Naive thymus-derived CD4-positive, alpha-beta T cell (primary cell): Measurements from ENCODE around the gene CRYBA1. TPM values are rescaled to one million over a fixed set of nuclear protein-coding genes. Genes with fewer than 3 reads are reported as not detected.

ENCODE experiments used
- ATAC-seq: fragments of 150-1000 bp; cut with Tn5 transposase; 2 replicates; pipeline ENCODE4 v1.10.0; 2021; ENCODE audit warnings: mild to moderate bottlenecking, moderate library complexity
- CTCF ChIA-PET: fragments of 350-600 bp; sonication (Branson Sonifier 250); formaldehyde crosslinking; loops from one replicate; lab custom pipeline; 2021; ENCODE audit warnings: antibody characterized with exemption; lab: Charles Lee
- POLR2A ChIA-PET: fragments of 350-600 bp; sonication (Branson Sonifier 250); formaldehyde crosslinking; loops from one replicate; lab custom pipeline; 2021; ENCODE audit warnings: antibody characterized with exemption, inconsistent platforms; lab: Charles Lee
- DNase-seq, 9 donors: peaks; one replicate each; pipeline versions ENCODE4 v3.0.0 to v3.0.0-alpha.2; 2020 to 2022; ENCODE audit warnings: mixed read lengths in 1 of 9
- H3K27ac ChIP-seq: one replicate; pipeline ENCODE4 v1.7.0; 2013; ENCODE audit warnings: mild to moderate bottlenecking, low read depth, low read length, moderate library complexity
- H3K27me3 ChIP-seq, 2 donors: one replicate each; pipeline ENCODE4 v1.7.0; 2013; ENCODE audit warnings: low read length in 2 of 2, mild to moderate bottlenecking in 2 of 2, moderate library complexity in 2 of 2; ENCODE audit not compliant: control insufficient read depth in 2 of 2, insufficient read depth in 2 of 2
- H3K36me3 ChIP-seq, 3 experiments: 1 replicate in 2 of 3; 2 replicates in 1 of 3; pipeline ENCODE4 v1.7.0; 2013; ENCODE audit warnings: low read length in 3 of 3, mild to moderate bottlenecking in 3 of 3, moderate library complexity in 1 of 3; ENCODE audit not compliant: insufficient read depth in 3 of 3, control insufficient read depth in 2 of 3
- H3K4me1 ChIP-seq, 2 donors: one replicate each; pipeline ENCODE4 v1.7.0; 2013; ENCODE audit warnings: low read length in 2 of 2, mild to moderate bottlenecking in 2 of 2, moderate library complexity in 1 of 2; ENCODE audit not compliant: control insufficient read depth in 2 of 2, insufficient read depth in 2 of 2
- H3K4me3 ChIP-seq: 2 replicates; pipeline ENCODE4 v1.7.0; 2013; ENCODE audit warnings: mild to moderate bottlenecking, low read length
- H3K9me3 ChIP-seq, 3 experiments: 1 replicate in 2 of 3; 2 replicates in 1 of 3; pipeline ENCODE4 v1.7.0; 2013; ENCODE audit warnings: low read length in 3 of 3; ENCODE audit not compliant: control insufficient read depth in 2 of 3
- H3K27ac Mint-ChIP-seq, 9 donors: one replicate each; pipeline ENCODE4 v1.8.0; 2020 to 2022; ENCODE audit warnings: mixed read lengths in 9 of 9, mild to moderate bottlenecking in 8 of 9, moderate library complexity in 5 of 9, inconsistent platforms in 2 of 9
- H3K27me3 Mint-ChIP-seq, 5 donors: one replicate each; pipeline ENCODE4 v1.8.0; 2021 to 2022; ENCODE audit warnings: mixed read lengths in 5 of 5, mild to moderate bottlenecking in 1 of 5
- H3K36me3 Mint-ChIP-seq, 5 donors: one replicate each; pipeline ENCODE4 v1.8.0; 2020 to 2022; ENCODE audit warnings: mixed read lengths in 5 of 5, mild to moderate bottlenecking in 3 of 5, inconsistent platforms in 1 of 5
- H3K4me1 Mint-ChIP-seq, 7 donors: one replicate each; pipeline ENCODE4 v1.8.0; 2020 to 2022; ENCODE audit warnings: mixed read lengths in 7 of 7, mild to moderate bottlenecking in 3 of 7, inconsistent platforms in 1 of 7
- H3K4me3 Mint-ChIP-seq, 10 donors: one replicate each; pipeline ENCODE4 v1.8.0; 2020 to 2022; ENCODE audit warnings: mild to moderate bottlenecking in 10 of 10, mixed read lengths in 10 of 10, moderate library complexity in 6 of 10, inconsistent platforms in 2 of 10
- H3K9me3 Mint-ChIP-seq, 11 donors: one replicate each; pipeline ENCODE4 v1.8.0; 2020 to 2022; ENCODE audit warnings: mixed read lengths in 11 of 11, mild to moderate bottlenecking in 4 of 11, inconsistent platforms in 1 of 11, moderate library complexity in 1 of 11
- intact Hi-C, 2 donors: fragments of 100-400 bp; cut with micrococcal nuclease; formaldehyde crosslinking; loops; one replicate each; pipeline ENCODE4 v1.15.1; 2023
- polyA plus RNA-seq, 2 donors: library from polyadenylated mRNA; unstranded; fragments of 300-500 nt; fragmentation: Illumina TruSeq; gene quantifications; one replicate each; pipeline ENCODE4 v1.2.3, GENCODE V29; 2021
- total RNA-seq, 6 experiments: library from RNA in 5 of 6; stranded (reverse) in 5 of 6; gene quantifications; 1 replicate in 5 of 6; 2 replicates in 1 of 6; pipeline ENCODE4 v1.2.3 and lab custom pipeline; 2021 to 2026

CRYBA1 gene
- total and polyA plus RNA-seq, 7 experiments from 2014 or later: not detected

- Histone ChIP-seq H3K4me3 (no peak overlapping the region), H3K36me3 (peaks cover 17 to 79% (median 23%) of the 10 kb centered on the region in 3 experiments), H3K27me3 (no peaks in the 10 kb centered on the region), H3K9me3 (peaks cover 0 to 11% (median 0%) of the 10 kb centered on the region in 3 experiments), H3K4me1 (peaks cover 24 to 38% of the 10 kb centered on the region in 2 donors), H3K27ac (no peak overlapping the region)
- CTCF ChIA-PET: no interaction called here
- H3K27me3 Mint-ChIP-seq: no peaks in the 10 kb centered on the region
- H3K4me3 Mint-ChIP-seq: peak overlapping the region; percentile 27 to 80 (median 68)
- POLR2A ChIA-PET: interaction anchor here (1.0 to 1.4 kb wide), 3 partner anchors 9 to 13 kb away, joined by 3 to 7 read pairs (median 5); partner anchors contain the start of gene NUFIP2
- peaks cover 14 to 80% (median 57%) of the 10 kb centered on the region in 5 donors for H3K36me3 Mint-ChIP-seq
- H3K9me3 Mint-ChIP-seq: peaks cover 0 to 18% (median 12%) of the 10 kb centered on the region in 11 donors
- H3K4me1 Mint-ChIP-seq: peaks cover 47 to 82% (median 70%) of the 10 kb centered on the region in 7 donors
- intact Hi-C loops: no loop called here
- peak overlapping the region in 3 of 9 donors; percentile 14 to 57 (median 38) for H3K27ac Mint-ChIP-seq
- ATAC-seq (no peak), DNase-seq (no peak)
Measured at GRCh38 chr17:29283496-29283895, 36.8 kb downstream of the CRYBA1 start.

GRCh38 chr17:29283961-29284360, 37.3 kb downstream of the CRYBA1 start:
- H3K4me3 Mint-ChIP-seq: peak overlapping the region; percentile 27 to 80 (median 64)
- H3K36me3 Mint-ChIP-seq: peaks cover 14 to 79% (median 52%) of the 10 kb centered on the region in 5 donors
- DNase-seq: no peak
- peaks cover 0 to 14% (median 8%) of the 10 kb centered on the region in 11 donors for H3K9me3 Mint-ChIP-seq
- peak overlapping the region in 3 of 9 donors; percentile 2 to 57 (median 36) for H3K27ac Mint-ChIP-seq
- Histone ChIP-seq H3K4me1 (peaks cover 28 to 43% of the 10 kb centered on the region in 2 donors), H3K27ac (no peak overlapping the region), H3K4me3 (no peak overlapping the region), H3K9me3 (peaks cover 0 to 6% (median 0%) of the 10 kb centered on the region in 3 experiments), H3K27me3 (no peaks in the 10 kb centered on the region), H3K36me3 (peaks cover 17 to 75% (median 23%) of the 10 kb centered on the region in 3 experiments)
- intact Hi-C loops: no loop called here
- ChIA-PET CTCF (no interaction called here), POLR2A (interaction anchor here (1.0 to 1.4 kb wide), 3 partner anchors 9 to 13 kb away, joined by 3 to 7 read pairs (median 5); partner anchors contain the start of gene NUFIP2)
- no peak for ATAC-seq
- peaks cover 52 to 82% (median 70%) of the 10 kb centered on the region in 7 donors for H3K4me1 Mint-ChIP-seq
- H3K27me3 Mint-ChIP-seq: no peaks in the 10 kb centered on the region

- no peaks in the 10 kb centered on the region for H3K27me3 ChIP-seq
- POLR2A ChIA-PET: interaction anchor here (1.1 to 1.5 kb wide), 2 partner anchors 13 to 80 kb away, joined by 3 to 5 read pairs; no protein-coding TSS in a partner anchor
- no peaks in the 10 kb centered on the region for H3K9me3 ChIP-seq
- peak overlapping the region; percentile 47 for H3K27ac ChIP-seq
- Mint-ChIP-seq H3K4me1 (peaks cover 52 to 78% (median 73%) of the 10 kb centered on the region in 7 donors), H3K27me3 (peaks cover 0 to 4% (median 0%) of the 10 kb centered on the region in 5 donors), H3K27ac (peak overlapping the region in 8 of 9 donors; percentile 18 to 85 (median 72)), H3K9me3 (peaks cover 0 to 7% (median 0%) of the 10 kb centered on the region in 11 donors), H3K36me3 (peaks cover 0 to 53% (median 26%) of the 10 kb centered on the region in 5 donors), H3K4me3 (peak overlapping the region; percentile 53 to 99 (median 70))
- peaks cover 42 to 59% of the 10 kb centered on the region in 2 donors for H3K4me1 ChIP-seq
- intact Hi-C loops: loop anchor here (2.0 to 10.0 kb wide), 6 partner anchors 19 to 628 kb away; partner anchors contain the start of genes ABHD15 (in 1 of the 2), NEK8 (in 1 of the 2), SDF2 (in 1 of the 2) and SUPT6H (in 1 of the 2)
- H3K36me3 ChIP-seq: peaks cover 10 to 40% (median 14%) of the 10 kb centered on the region in 3 experiments
- H3K4me3 ChIP-seq: no peak overlapping the region
- no peak for ATAC-seq
- no peak for DNase-seq
- CTCF ChIA-PET: no interaction called here
Measured at GRCh38 chr17:29289852-29290251, 43.2 kb downstream of the CRYBA1 start.

GRCh38 chr17:29291163-29291752, 44.6 kb downstream of the CRYBA1 start:
- peak in 7 of 9 donors; percentile 50 to 73 (median 67) for DNase-seq
- Histone ChIP-seq H3K4me1 (peaks cover 42 to 57% of the 10 kb centered on the region in 2 donors), H3K4me3 (peak overlapping the region; percentile 79)

GRCh38 chr17:29292071-29292991, 45.7 kb downstream of the CRYBA1 start:
- peak overlapping the region; percentile 81 to 99 (median 91) for H3K27ac Mint-ChIP-seq
- intact Hi-C loops: loop anchor here (2.0 to 10.0 kb wide), 6 partner anchors 144 to 630 kb away; partner anchors contain the start of genes ABHD15 (in 1 of the 2), NEK8 (in 1 of the 2), SDF2 (in 1 of the 2) and SUPT6H (in 1 of the 2)
- CTCF ChIA-PET: interaction anchor here (0.6 to 1.0 kb wide), 2 partner anchors 35 to 572 kb away, joined by 3 read pairs; no protein-coding TSS in a partner anchor
- DNase-seq: peak; percentile 30 to 65 (median 43)
- Histone ChIP-seq H3K27me3 (no peaks in the 10 kb centered on the region), H3K4me3 (peak overlapping the region; percentile 98), H3K36me3 (peaks cover 1 to 23% (median 4%) of the 10 kb centered on the region in 3 experiments), H3K9me3 (no peaks in the 10 kb centered on the region), H3K4me1 (peaks cover 37 to 49% of the 10 kb centered on the region in 2 donors), H3K27ac (peak overlapping the region; percentile 90)
- POLR2A ChIA-PET: interaction anchor here (0.5 to 1.7 kb wide), 14 partner anchors 9 to 340 kb away, joined by 3 to 6 read pairs (median 4); no protein-coding TSS in a partner anchor
- H3K36me3 Mint-ChIP-seq: peaks cover 0 to 33% (median 10%) of the 10 kb centered on the region in 5 donors
- peak overlapping the region; percentile 99 to 100 (median 100) for H3K4me3 Mint-ChIP-seq
- no peak for ATAC-seq
- peaks cover 0 to 4% (median 0%) of the 10 kb centered on the region in 5 donors for H3K27me3 Mint-ChIP-seq
- peaks cover 36 to 62% (median 59%) of the 10 kb centered on the region in 7 donors for H3K4me1 Mint-ChIP-seq
- peaks cover 0 to 7% (median 0%) of the 10 kb centered on the region in 11 donors for H3K9me3 Mint-ChIP-seq

More at GRCh38 chr17:29291163-29291752, 44.6 kb downstream of the CRYBA1 start:
- H3K27ac Mint-ChIP-seq: peak overlapping the region; percentile 72 to 95 (median 86)
- ATAC-seq: no peak
- peaks cover 46 to 73% (median 69%) of the 10 kb centered on the region in 7 donors for H3K4me1 Mint-ChIP-seq
- POLR2A ChIA-PET: interaction anchor here (0.9 to 1.7 kb wide), 4 partner anchors 17 to 151 kb away, joined by 3 to 5 read pairs (median 3); no protein-coding TSS in a partner anchor
- peaks cover 0 to 7% (median 0%) of the 10 kb centered on the region in 11 donors for H3K9me3 Mint-ChIP-seq
- intact Hi-C loops: loop anchor here (1.0 to 10.0 kb wide), 11 partner anchors 20 to 629 kb away; partner anchors contain the start of genes ABHD15 (in 1 of the 2), NEK8 (in 1 of the 2), SDF2 (in 1 of the 2) and SUPT6H (in 1 of the 2)
- H3K27ac ChIP-seq: peak overlapping the region; percentile 90
- H3K36me3 Mint-ChIP-seq: peaks cover 0 to 44% (median 20%) of the 10 kb centered on the region in 5 donors
- no peaks in the 10 kb centered on the region for H3K27me3 ChIP-seq
- peak overlapping the region; percentile 81 to 99 (median 88) for H3K4me3 Mint-ChIP-seq
- no peaks in the 10 kb centered on the region for H3K9me3 ChIP-seq
- CTCF ChIA-PET: interaction anchor here (0.7 to 1.3 kb wide), 8 partner anchors 10 to 537 kb away, joined by 3 to 6 read pairs (median 4); no protein-coding TSS in a partner anchor
- peaks cover 0 to 4% (median 0%) of the 10 kb centered on the region in 5 donors for H3K27me3 Mint-ChIP-seq
- peaks cover 10 to 33% (median 10%) of the 10 kb centered on the region in 3 experiments for H3K36me3 ChIP-seq
